Measurements from ENCODE around the gene UBIAD1.
A peak's percentile ranks its signal among the peaks of the same experiment; 100 is the strongest.

Gene UBIAD1

DNA sequence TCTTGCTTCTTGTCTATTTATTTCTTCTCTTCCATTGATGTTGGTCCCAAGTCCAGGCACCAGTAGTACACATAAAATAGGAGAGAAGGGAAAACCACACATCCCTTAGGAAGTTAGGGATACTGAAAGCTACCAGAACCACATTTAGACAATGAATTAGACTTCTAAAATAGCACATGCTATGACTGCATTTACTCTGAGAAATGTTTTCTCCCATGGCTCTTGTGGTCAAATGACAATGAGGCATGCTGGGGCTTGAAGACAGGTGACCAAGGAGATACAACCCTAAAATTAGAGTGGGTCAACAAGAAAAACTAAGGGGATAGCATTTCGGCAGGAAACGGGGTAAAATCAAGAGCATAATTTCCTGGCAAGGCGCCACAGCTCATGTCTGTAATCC is 27.8 kb upstream of the UBIAD1 start:
- POLR2A ChIA-PET: no interaction called here
- DNase-seq (ENCODE audit: extremely low spot score): no peak
- CTCF ChIA-PET: interaction anchor here (1.6 to 3.1 kb wide), 2 partner anchors 34 to 208 kb away, joined by 4 to 15 read pairs; no protein-coding TSS in a partner anchor
- TF ChIP-seq, protein P1, sequence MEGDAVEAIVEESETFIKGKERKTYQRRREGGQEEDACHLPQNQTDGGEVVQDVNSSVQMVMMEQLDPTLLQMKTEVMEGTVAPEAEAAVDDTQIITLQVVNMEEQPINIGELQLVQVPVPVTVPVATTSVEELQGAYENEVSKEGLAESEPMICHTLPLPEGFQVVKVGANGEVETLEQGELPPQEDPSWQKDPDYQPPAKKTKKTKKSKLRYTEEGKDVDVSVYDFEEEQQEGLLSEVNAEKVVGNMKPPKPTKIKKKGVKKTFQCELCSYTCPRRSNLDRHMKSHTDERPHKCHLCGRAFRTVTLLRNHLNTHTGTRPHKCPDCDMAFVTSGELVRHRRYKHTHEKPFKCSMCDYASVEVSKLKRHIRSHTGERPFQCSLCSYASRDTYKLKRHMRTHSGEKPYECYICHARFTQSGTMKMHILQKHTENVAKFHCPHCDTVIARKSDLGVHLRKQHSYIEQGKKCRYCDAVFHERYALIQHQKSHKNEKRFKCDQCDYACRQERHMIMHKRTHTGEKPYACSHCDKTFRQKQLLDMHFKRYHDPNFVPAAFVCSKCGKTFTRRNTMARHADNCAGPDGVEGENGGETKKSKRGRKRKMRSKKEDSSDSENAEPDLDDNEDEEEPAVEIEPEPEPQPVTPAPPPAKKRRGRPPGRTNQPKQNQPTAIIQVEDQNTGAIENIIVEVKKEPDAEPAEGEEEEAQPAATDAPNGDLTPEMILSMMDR (IDR thresholded peaks at IDR 0.05; ENCODE audit: control extremely low read depth, extremely low read depth, low read depth, missing control alignments): no peak

DNA sequence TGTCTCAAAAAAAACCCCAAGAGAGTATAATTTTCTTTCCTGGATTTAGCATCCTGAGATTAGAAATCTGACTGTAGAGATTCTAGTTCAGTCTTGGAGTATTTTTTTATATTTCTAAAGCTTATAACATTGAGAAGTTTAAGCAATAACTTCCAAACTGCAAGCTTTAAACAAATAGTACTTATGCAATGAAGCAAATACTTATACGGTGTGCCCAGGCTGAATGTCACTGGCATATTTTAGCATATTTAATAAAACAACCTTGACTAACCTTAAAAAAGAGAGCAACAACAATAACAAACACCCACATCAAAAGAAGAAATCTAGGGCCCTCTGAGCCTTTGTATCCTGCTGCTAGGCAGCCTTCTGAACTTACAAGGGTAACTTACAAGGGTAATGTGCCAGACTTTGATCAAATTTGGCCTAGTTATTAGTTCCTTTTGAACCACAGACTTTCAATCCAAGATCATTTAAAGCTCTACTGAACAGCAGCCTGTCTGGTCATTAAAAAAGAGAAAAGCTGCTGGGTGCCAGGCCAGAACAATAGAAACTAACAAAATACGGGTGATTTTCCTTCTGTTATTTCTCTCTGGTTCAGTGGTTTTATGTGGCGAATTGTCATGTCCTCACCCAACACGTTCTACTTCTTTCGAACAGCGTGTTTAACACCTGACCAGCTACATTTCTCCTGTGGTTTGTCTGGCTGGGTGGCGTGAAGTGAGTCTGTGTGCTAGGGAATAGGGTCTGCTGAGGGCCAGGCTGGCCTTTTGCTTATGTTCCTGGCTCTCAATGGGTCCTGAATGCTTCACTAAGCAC is 26.9 kb upstream of the UBIAD1 start:
- POLR2A ChIA-PET: no interaction called here
- DNase-seq (ENCODE audit: extremely low spot score): no peak
- TF ChIP-seq, protein P1 (IDR thresholded peaks at IDR 0.05; ENCODE audit: control extremely low read depth, extremely low read depth, low read depth, missing control alignments): no peak
- CTCF ChIA-PET: interaction anchor here (0.5 to 3.1 kb wide), 3 partner anchors 35 to 419 kb away, joined by 3 to 15 read pairs (median 4); no protein-coding TSS in a partner anchor

DNA sequence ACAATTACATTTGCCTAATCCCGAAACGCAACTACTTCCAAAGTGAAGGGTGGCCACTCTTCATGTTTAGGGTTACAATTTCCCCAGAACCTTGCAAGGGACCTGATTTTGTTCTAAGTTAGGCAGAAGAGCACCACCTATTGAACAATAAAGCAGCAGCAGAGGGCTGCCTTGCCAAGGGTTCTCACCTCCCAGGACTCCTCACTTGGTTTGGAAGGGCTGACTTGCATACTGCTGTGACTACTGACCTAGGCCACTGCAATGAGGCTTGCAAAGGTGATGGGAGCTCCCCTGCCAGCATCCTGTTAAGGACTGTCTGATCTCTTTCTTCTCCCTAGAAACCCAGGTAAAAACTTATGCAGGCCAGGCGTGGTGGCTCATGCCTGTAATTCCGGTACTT is 24.8 kb upstream of the UBIAD1 start:
- no peak for DNase-seq (ENCODE audit: extremely low spot score)
- TF ChIP-seq, protein P1 (IDR thresholded peaks at IDR 0.05; ENCODE audit: control extremely low read depth, extremely low read depth, low read depth, missing control alignments): peak; percentile 16
- POLR2A ChIA-PET: interaction anchor here (1.4 kb wide), 1 partner anchor 14 kb away, joined by 4 read pairs; the partner anchor contains the start of gene MTOR
- CTCF ChIA-PET: interaction anchor here (3.1 kb wide), 1 partner anchor 211 kb away, joined by 15 read pairs; no protein-coding TSS in a partner anchor

DNA sequence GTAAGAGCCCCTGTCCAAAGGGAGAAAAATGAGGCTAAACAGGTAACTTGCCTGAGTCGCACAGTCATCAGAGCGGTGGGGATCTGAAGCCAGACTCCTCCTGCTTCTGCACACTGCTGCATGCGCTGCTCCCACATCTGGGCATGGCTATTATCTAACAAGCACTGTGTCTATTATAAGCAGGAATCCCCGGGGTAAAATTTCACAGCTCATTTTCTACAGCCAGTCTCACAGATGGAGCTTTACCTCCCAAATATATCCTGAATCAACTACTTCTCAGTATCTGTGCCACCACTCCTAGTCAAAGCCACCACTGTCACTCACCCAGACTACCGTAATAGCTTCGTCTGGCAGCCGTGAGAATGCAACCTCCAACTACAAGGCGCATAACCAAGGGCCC is 20.5 kb upstream of the UBIAD1 start:
- CTCF ChIA-PET: interaction anchor here (1.5 to 2.3 kb wide), 2 partner anchors 10 to 215 kb away, joined by 4 to 6 read pairs; no protein-coding TSS in a partner anchor
- TF ChIP-seq, protein P1 (IDR thresholded peaks at IDR 0.05; ENCODE audit: control extremely low read depth, extremely low read depth, low read depth, missing control alignments): no peak
- POLR2A ChIA-PET: no interaction called here

DNA sequence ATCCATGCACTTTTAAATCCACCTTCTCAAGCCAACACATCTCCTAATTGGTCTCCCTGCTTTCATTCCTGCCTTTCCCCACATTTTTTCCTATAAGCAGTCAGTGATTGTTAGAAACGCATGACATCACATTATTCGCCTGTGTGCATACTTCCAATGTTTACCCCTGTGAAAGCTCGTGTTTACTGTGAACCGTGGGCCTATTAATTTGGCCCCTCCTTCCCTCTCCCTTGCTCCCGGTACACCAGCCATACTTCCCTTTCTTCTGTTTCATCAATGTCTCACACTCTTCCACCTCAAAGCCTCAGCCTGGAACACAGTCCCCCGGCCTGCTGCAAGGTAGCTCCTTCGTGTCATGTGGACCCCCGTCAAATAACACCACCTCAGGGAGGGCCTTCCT is 19.8 kb upstream of the UBIAD1 start:
- DNase-seq (ENCODE audit: extremely low spot score): no peak
- POLR2A ChIA-PET: no interaction called here
- CTCF ChIA-PET: interaction anchor here (1.5 to 2.3 kb wide), 2 partner anchors 10 to 215 kb away, joined by 4 to 6 read pairs; no protein-coding TSS in a partner anchor
- TF ChIP-seq, protein P1 (IDR thresholded peaks at IDR 0.05; ENCODE audit: control extremely low read depth, extremely low read depth, low read depth, missing control alignments): no peak

More for the DNA sequence above, 20.5 kb upstream of the UBIAD1 start:
- no peak for DNase-seq (ENCODE audit: extremely low spot score)

DNA sequence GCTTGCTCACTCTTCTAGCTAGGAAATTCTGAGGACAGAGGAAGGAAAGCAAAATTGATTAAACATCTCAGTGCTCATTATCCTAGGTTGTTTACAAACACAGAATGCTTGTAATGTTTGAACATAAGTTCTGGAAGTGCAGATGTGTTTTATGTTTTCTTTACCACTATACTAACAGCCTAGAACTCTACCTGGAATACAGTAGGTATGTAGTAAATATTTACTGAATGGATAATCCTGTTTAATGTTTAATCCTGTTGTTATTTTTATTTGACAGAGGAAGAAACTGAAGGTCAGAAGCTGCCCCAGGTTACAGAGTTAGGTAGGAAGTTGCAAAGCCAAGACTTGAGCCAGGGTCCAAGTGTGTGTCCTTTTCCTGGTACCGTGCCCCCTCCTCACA is 16.7 kb upstream of the UBIAD1 start:
- TF ChIP-seq, protein P1 (IDR thresholded peaks at IDR 0.05; ENCODE audit: control extremely low read depth, extremely low read depth, low read depth, missing control alignments): no peak
- no peak for DNase-seq (ENCODE audit: extremely low spot score)
- POLR2A ChIA-PET: no interaction called here
- CTCF ChIA-PET: interaction anchor here (1.0 to 2.3 kb wide), 2 partner anchors 15 to 33 kb away, joined by 3 to 10 read pairs; no protein-coding TSS in a partner anchor

All from GM10248 (cell line).